DND-41 (cell line): ENCODE results near the gene NOTCH2.

Source experiments
- ATAC-seq: fragments of 200-7000 bp; cut with Tn5 transposase; 3 replicates; pipeline ENCODE4 v1.9.1; 2021; ENCODE audit warnings: low read depth; ENCODE audit not compliant: insufficient read depth
- DNase-seq: peaks from one replicate; pipeline ENCODE4 v3.0.0-alpha.2; 2020
- H2AFZ ChIP-seq: 2 replicates; pipeline ENCODE4 v1.6.0; 2012; ENCODE audit warnings: low read depth, low read length
- H3K27ac ChIP-seq: 2 replicates; pipeline ENCODE4 v1.5.1; 2012; ENCODE audit warnings: low read length, inconsistent platforms
- H3K27me3 ChIP-seq: fragments of 200-600 bp; sonication (generic); 2 replicates; pipeline ENCODE4 v1.6.0; 2012; ENCODE audit warnings: low read length, mild to moderate bottlenecking, inconsistent platforms; ENCODE audit not compliant: insufficient read depth, poor library complexity
- H3K36me3 ChIP-seq: 2 replicates; pipeline ENCODE4 v1.5.1; 2012; ENCODE audit warnings: low read length, inconsistent platforms; ENCODE audit not compliant: insufficient read depth
- H3K4me1 ChIP-seq: 2 replicates; pipeline ENCODE4 v1.5.1; 2012; ENCODE audit warnings: mild to moderate bottlenecking, low read length; ENCODE audit not compliant: insufficient read depth
- H3K4me2 ChIP-seq: 2 replicates; pipeline ENCODE4 v1.6.0; 2012; ENCODE audit warnings: mild to moderate bottlenecking, moderate library complexity, low read length, inconsistent platforms; ENCODE audit not compliant: insufficient read depth
- H3K4me3 ChIP-seq, 2 experiments: fragments of 200-600 bp in 1 of 2; shearing (Covaris generic) in 1 of 2; 2 replicates each; pipeline ENCODE4 v1.5.1; 2012 to 2016; ENCODE audit warnings: inconsistent platforms in 2 of 2, low read length in 2 of 2, mild to moderate bottlenecking in 2 of 2, low read depth in 1 of 2, moderate library complexity in 1 of 2
- H3K79me2 ChIP-seq: 2 replicates; pipeline ENCODE4 v1.6.0; 2012; ENCODE audit warnings: low read length, inconsistent platforms; ENCODE audit not compliant: insufficient read depth
- H3K9ac ChIP-seq: 2 replicates; pipeline ENCODE4 v1.6.0; 2012; ENCODE audit warnings: low read depth, mild to moderate bottlenecking, inconsistent platforms, low read length, moderate library complexity
- H3K9me3 ChIP-seq: 2 replicates; pipeline ENCODE4 v1.5.1; 2012; ENCODE audit warnings: low read length, moderate library complexity, mild to moderate bottlenecking, inconsistent platforms; ENCODE audit not compliant: insufficient read depth, severe bottlenecking
- H4K20me1 ChIP-seq: 2 replicates; pipeline ENCODE4 v1.6.0; 2012; ENCODE audit warnings: low read length; ENCODE audit not compliant: insufficient read depth
- EZH2 ChIP-seq: IDR thresholded peaks from 3 replicates; pipeline ENCODE4 v1.6.1; 2012; ENCODE audit warnings: borderline replicate concordance, low read depth, mild to moderate bottlenecking, moderate library complexity, low read length, inconsistent platforms; ENCODE audit not compliant: severe bottlenecking
- TF ChIP-seq, protein P1 (sequence below): IDR thresholded peaks from 2 replicates; pipeline ENCODE4 v1.5.1; 2012; ENCODE audit warnings: borderline replicate concordance, low read length, moderate library complexity, mild to moderate bottlenecking; ENCODE audit not compliant: poor library complexity, severe bottlenecking; ENCODE audit errors: extremely low read depth

Gene NOTCH2

DNA sequence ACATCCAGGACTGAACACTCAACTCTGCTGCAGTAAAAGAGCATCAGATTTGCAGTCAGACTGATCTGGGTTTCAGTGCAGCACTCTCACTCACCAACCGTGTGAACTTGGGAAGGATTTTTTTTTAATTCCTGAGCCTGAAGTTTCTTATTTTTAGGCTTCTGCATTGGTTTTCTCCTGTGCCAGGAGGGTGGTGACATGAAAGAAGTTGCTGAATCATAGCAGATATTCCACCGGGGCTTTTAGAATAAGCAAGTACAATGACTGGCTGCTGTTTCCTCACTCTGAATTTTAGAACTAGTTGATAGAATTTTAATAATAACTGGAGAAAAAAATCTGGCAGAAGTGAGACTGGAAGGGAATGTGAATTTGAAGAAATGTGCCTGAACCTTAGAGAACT is 184.8 kb downstream of the NOTCH2 start:
- no peaks in the 10 kb centered on the region for H3K4me1 ChIP-seq
- H3K27ac ChIP-seq: no peak overlapping the region
- H3K4me3 ChIP-seq: no peak overlapping the region
- no peaks in the 10 kb centered on the region for H3K27me3 ChIP-seq
- no peak overlapping the region for H3K9ac ChIP-seq
- DNase-seq (no peak), ATAC-seq (no peak)
- no peaks in the 10 kb centered on the region for H4K20me1 ChIP-seq
- H3K4me2 ChIP-seq: no peak overlapping the region
- no peaks in the 10 kb centered on the region for H3K79me2 ChIP-seq
- H2AFZ ChIP-seq: no peak overlapping the region
- H3K36me3 ChIP-seq: no peaks in the 10 kb centered on the region
- TF ChIP-seq EZH2: no peak
- TF ChIP-seq, protein P1, sequence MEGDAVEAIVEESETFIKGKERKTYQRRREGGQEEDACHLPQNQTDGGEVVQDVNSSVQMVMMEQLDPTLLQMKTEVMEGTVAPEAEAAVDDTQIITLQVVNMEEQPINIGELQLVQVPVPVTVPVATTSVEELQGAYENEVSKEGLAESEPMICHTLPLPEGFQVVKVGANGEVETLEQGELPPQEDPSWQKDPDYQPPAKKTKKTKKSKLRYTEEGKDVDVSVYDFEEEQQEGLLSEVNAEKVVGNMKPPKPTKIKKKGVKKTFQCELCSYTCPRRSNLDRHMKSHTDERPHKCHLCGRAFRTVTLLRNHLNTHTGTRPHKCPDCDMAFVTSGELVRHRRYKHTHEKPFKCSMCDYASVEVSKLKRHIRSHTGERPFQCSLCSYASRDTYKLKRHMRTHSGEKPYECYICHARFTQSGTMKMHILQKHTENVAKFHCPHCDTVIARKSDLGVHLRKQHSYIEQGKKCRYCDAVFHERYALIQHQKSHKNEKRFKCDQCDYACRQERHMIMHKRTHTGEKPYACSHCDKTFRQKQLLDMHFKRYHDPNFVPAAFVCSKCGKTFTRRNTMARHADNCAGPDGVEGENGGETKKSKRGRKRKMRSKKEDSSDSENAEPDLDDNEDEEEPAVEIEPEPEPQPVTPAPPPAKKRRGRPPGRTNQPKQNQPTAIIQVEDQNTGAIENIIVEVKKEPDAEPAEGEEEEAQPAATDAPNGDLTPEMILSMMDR: no peak
- peaks cover 14% of the 10 kb centered on the region for H3K9me3 ChIP-seq

DNA sequence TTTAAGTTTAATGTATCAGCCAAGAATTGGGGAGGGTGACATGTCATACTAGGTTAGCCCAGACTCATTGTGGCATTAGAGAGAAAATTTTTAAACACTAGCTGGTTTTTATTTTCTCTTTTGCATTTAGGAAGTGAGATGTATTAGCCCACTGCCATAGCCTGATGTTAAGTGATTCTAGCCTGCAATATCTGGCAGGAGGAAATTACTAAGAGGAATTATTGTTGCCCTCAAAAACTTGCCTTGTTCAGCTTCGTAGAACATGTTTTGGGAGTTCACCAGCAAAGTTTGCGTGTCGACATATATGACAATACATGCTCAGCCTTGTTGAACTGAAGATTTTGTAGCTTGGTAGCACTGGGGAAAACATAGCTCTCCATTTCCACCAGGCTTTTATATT is 185.6 kb downstream of the NOTCH2 start:
- H2AFZ ChIP-seq: no peak overlapping the region
- no peak overlapping the region for H3K9ac ChIP-seq
- no peak overlapping the region for H3K4me3 ChIP-seq
- H3K79me2 ChIP-seq: no peaks in the 10 kb centered on the region
- DNase-seq (no peak), ATAC-seq (no peak)
- peaks cover 11% of the 10 kb centered on the region for H3K9me3 ChIP-seq
- H3K36me3 ChIP-seq: no peaks in the 10 kb centered on the region
- no peak for TF ChIP-seq EZH2
- H3K4me2 ChIP-seq: no peak overlapping the region
- no peaks in the 10 kb centered on the region for H4K20me1 ChIP-seq
- H3K27me3 ChIP-seq: no peaks in the 10 kb centered on the region
- no peak overlapping the region for H3K27ac ChIP-seq
- H3K4me1 ChIP-seq: no peaks in the 10 kb centered on the region

DNA sequence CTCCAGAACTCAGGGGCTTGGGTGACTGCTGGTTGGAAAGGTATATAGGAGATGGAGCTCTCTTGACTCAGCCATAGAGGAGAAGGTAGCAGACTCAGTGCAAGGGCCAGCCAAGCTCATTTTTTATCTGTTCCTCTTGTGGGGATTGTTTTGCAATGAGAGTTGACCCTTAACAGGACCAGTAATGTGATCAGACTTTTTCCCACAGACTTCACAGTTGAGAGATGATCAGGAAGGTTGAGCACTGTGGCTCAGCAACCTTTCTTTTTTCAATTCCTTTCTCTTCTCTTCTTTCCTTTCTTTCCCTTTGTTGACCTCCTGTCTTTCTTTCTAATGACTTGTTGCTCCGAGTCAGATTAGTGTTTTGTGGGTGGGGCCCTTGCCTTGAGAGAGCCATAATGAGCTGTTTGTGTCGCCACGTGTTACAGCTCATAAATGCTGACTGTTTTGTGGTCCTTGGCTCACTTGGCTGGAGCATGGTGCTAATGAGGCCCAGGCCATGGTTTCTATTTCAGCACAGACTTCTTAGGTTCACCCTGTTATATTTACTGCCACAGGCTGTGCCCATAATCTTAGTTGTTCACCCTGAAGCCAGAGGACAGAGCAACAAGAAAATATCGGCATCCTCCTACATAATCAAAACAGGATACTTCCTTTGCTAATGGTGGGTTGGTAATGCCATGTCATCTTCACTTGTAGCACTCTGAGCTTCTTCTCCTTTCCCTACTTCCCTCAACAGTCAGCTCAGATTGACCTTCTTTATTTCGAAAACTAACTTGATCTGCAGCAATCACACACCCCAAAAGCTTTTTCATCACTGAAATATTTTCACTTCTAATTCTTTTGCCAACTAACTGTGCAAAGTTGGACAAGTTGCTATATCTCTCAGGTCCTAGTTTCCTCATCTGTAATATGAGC is 187.1 kb downstream of the NOTCH2 start:
- no peaks in the 10 kb centered on the region for H4K20me1 ChIP-seq
- peaks cover under 1% of the 10 kb centered on the region; the same call in 1 of the 2 replicates for H3K4me1 ChIP-seq
- no peak overlapping the region for H2AFZ ChIP-seq
- H3K9ac ChIP-seq: no peak overlapping the region
- H3K27me3 ChIP-seq: no peaks in the 10 kb centered on the region
- no peaks in the 10 kb centered on the region for H3K36me3 ChIP-seq
- H3K79me2 ChIP-seq: no peaks in the 10 kb centered on the region
- no peak overlapping the region for H3K27ac ChIP-seq
- H3K9me3 ChIP-seq: no peaks in the 10 kb centered on the region
- ATAC-seq (no peak), DNase-seq (no peak)
- no peak overlapping the region for H3K4me3 ChIP-seq
- no peak overlapping the region for H3K4me2 ChIP-seq
- no peak for TF ChIP-seq EZH2
- TF ChIP-seq, protein P1: no peak

DNA sequence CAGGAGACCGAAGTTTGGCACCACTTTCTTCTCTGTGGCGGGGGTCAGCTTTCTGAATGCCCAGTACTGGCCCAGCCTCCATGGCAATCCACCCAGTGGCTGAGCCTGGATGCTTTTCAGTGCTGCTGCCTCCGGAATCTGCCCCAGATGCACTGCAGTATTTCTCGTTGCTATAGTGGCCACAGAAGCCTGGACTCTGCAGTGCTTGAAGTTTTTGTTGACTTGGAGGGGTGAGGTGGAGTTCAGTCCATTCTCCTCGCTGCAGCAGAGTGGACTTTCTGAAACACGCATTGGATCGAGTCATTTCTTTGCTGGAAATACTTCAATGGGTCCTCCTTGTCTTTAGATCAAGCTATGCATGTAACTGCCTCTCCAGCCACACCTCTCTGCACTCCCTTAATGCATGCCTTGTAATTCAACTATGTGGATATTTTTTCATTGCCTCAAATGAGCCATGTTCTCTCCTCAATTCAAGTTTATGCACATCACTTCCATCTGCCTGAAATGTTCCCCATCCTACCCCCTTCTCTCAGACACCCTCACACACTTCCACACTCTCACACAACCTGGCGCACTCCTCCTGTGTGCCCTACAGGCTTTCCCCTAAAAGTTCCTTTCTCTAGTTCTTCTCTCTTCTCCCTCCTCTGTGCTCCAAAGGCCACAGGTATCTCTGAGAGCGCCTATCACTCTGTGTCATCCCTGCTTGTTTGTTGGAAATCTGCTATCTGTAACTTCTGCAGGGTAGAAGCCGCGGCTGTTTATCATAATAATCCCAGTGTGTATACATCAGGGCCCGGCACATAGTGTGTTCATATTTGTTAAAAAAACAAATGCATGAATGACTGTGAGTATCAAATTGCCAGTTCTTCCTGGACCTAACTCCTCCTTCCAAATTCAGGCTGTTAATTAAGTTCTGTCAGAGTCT is 189.7 kb downstream of the NOTCH2 start:
- no peak overlapping the region for H3K9ac ChIP-seq
- ATAC-seq (no peak), DNase-seq (no peak)
- no peaks in the 10 kb centered on the region for H4K20me1 ChIP-seq
- no peak overlapping the region for H3K4me3 ChIP-seq
- no peaks in the 10 kb centered on the region for H3K36me3 ChIP-seq
- H3K4me2 ChIP-seq: no peak overlapping the region
- no peak overlapping the region for H2AFZ ChIP-seq
- peaks cover 5% of the 10 kb centered on the region; the same call in 1 of the 2 replicates for H3K4me1 ChIP-seq
- no peaks in the 10 kb centered on the region for H3K9me3 ChIP-seq
- TF ChIP-seq EZH2: no peak
- TF ChIP-seq, protein P1: no peak
- H3K79me2 ChIP-seq: no peaks in the 10 kb centered on the region
- H3K27me3 ChIP-seq: no peaks in the 10 kb centered on the region
- H3K27ac ChIP-seq: no peak overlapping the region
